K562 (cell line): ENCODE results near the gene MRPL38. TPM values are rescaled to one million over a fixed set of nuclear protein-coding genes. Genes with fewer than 3 reads are reported as not detected.

Experiments used
- CTBP1 ChIP-seq: fragments of 450-650 bp; IDR thresholded peaks from 2 replicates; pipeline ENCODE4 v1.6.1; 2016; ENCODE audit warnings: borderline replicate concordance
- HMGN3 ChIP-seq: IDR thresholded peaks from 2 replicates; pipeline ENCODE4 v1.6.1; 2011; ENCODE audit warnings: borderline replicate concordance, low read depth, mild to moderate bottlenecking, mixed read lengths, low read length; ENCODE audit not compliant: insufficient read length; ENCODE audit errors: extremely low read depth
- KDM5B ChIP-seq: fragments of 200-600 bp; sonication (generic); IDR thresholded peaks from 2 replicates; pipeline ENCODE4 v1.6.1; 2012; ENCODE audit warnings: low read depth, mild to moderate bottlenecking, moderate library complexity, low read length, control low read depth, inconsistent platforms; ENCODE audit not compliant: insufficient replicate concordance
- NCOA6 ChIP-seq: fragments of 450-650 bp; IDR thresholded peaks from 2 replicates; pipeline ENCODE4 v1.6.1; 2017; ENCODE audit warnings: mild to moderate bottlenecking
- NRF1 ChIP-seq, 2 experiments: fragments of 450-650 bp; IDR thresholded peaks in 1 of 2; conservative IDR thresholded peaks in 1 of 2; 2 replicates each; pipeline ENCODE4 v1.6.1; 2014; ENCODE audit warnings: mild to moderate bottlenecking in 2 of 2
- PBX2 ChIP-seq, 2 experiments: IDR thresholded peaks in 1 of 2; conservative IDR thresholded peaks in 1 of 2; 2 replicates each; pipeline ENCODE4 v1.6.1; 2016; ENCODE audit warnings: low read depth in 2 of 2, mild to moderate bottlenecking in 1 of 2, missing compliant biosample characterization in 1 of 2, missing genetic modification characterization in 1 of 2, moderate library complexity in 1 of 2
- PHF8 ChIP-seq: fragments of 200-600 bp; sonication (generic); IDR thresholded peaks from 2 replicates; pipeline ENCODE4 v1.6.1; 2012; ENCODE audit warnings: mixed run types, mild to moderate bottlenecking, inconsistent platforms, low read length, moderate library complexity, borderline replicate concordance
- SAFB2 ChIP-seq: fragments of 200-400 bp; formaldehyde crosslinking; IDR thresholded peaks from 2 replicates; pipeline ENCODE4 v1.6.1; 2018; ENCODE audit warnings: borderline replicate concordance, low read length, low read depth, moderate library complexity; ENCODE audit not compliant: severe bottlenecking
- TAF1 ChIP-seq: IDR thresholded peaks from 2 replicates; pipeline ENCODE4 v1.6.1; 2011; ENCODE audit warnings: mild to moderate bottlenecking, low read length, moderate library complexity; ENCODE audit not compliant: insufficient read depth, control insufficient read depth, severe bottlenecking; ENCODE audit errors: extremely low read depth
- VEZF1 ChIP-seq: fragments of 200-800 bp; sonication (Bioruptor generic); IDR thresholded peaks from 2 replicates; pipeline ENCODE4 v1.6.1; 2017; ENCODE audit warnings: missing genetic modification characterization, missing compliant biosample characterization
- ZBTB5 ChIP-seq: fragments of 450-650 bp; IDR thresholded peaks from 2 replicates; pipeline ENCODE4 v1.6.1; 2017; ENCODE audit warnings: antibody characterized with exemption
- ZFX ChIP-seq: sonication (generic); formaldehyde crosslinking; IDR thresholded peaks from 2 replicates; pipeline ENCODE4 v1.8.0; 2022; ENCODE audit warnings: mild to moderate bottlenecking, missing genetic modification reagents, moderate library complexity
- polyA plus RNA-seq, 8 experiments: library from polyadenylated mRNA; depleted of rRNA in 4 of 8; stranded (reverse) in 5 of 8; unstranded in 3 of 8; fragments of >200 nt; fragmentation: Nextera tagmentation in 2 of 8; fragmentation: Illumina TruSeq in 1 of 8; extraction: Ambion mirVana in 2 of 8; extraction: Trizol in 1 of 8; gene quantifications; 2 replicates each; pipeline versions ENCODE4 v1.2.1 to v1.2.3, GENCODE V29; 2011 to 2014; ENCODE audit warnings: inconsistent platforms in 1 of 8, missing spikeins in 1 of 8
- total RNA-seq, 7 experiments: library from RNA; depleted of rRNA in 6 of 7; stranded (reverse); fragments of >200 nt in 6 of 7; fragmentation: Illumina TruSeq in 2 of 7; extraction: Trizol in 2 of 7; gene quantifications; 2 replicates each; pipeline versions ENCODE4 v1.2.1 to v1.2.3, GENCODE V29; 2011 to 2021; ENCODE audit warnings: low replicate concordance in 1 of 7
- TF ChIP-seq, protein P1 (sequence below): sonication (generic); formaldehyde crosslinking; IDR thresholded peaks from 2 replicates; pipeline ENCODE4 v1.8.1; 2022; ENCODE audit warnings: missing genetic modification reagents

The MRPL38 gene
- total and polyA plus RNA-seq, 9 of the 15 experiments (the other 6 are each of a cell fraction or from before 2014, with no cell fraction given) = 4.5 to 154 (median 48.5) TPM

DNA sequence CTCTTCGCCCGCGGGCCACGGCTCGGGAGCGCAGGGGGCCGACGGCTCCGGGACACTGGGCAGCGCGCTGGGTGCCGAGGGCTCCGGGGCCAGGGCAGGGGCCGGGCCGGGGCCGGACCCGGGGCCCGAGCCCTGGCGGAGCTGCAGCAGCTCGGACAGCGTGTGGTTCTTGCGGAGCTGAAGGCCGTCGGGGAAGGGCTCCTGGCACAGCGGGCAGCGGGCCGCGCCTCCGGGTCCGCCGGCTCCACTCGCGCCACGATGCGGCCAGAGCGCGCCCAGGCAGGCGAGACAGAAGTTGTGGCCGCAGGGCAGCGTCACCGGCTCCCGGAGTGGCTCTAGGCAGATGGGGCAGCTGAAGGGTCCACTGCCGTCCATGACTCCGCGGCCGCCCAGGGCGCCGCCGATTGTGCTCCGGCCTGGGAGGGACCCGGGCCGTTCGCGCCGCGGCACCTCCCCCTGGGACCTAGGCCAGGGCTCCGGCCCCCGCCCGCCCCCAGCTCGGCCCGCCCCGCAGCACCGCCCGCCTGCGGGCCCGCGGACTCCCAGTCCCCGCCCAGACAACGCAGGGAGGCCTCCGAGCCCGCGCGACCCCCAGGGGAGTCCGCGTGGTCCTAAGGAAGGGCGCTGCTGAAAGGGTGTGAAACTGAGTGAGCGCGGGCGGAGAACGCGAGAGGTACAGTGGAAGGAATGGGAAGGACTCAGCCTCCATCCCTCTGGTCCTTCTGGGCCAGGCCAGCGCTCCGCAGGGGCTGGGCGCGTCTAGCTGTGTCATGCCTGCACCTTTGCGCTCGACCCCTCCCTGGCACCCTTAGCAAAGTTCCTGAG, 26.3 kb downstream of the MRPL38 start, which contains the start of gene TRIM47 (continued):
- TF ChIP-seq PBX2 (CRISPR knock-in tag; IDR thresholded peaks at IDR 0.05; ENCODE audit: low read depth) = no peak
- no peak for TF ChIP-seq PBX2 (tag; conservative IDR thresholded peaks at IDR 0.05; ENCODE audit: low read depth)
- TF ChIP-seq CTBP1 = peak; percentile 39; the same call in 1 of the 2 replicates
- peak; percentile 62 for TF ChIP-seq VEZF1 (CRISPR knock-in tag)
- TF ChIP-seq ZBTB5 = no peak
- TF ChIP-seq NRF1 (conservative IDR thresholded peaks at IDR 0.05 in 1 of 2, IDR thresholded peaks at IDR 0.05 in 1 of 2) = peak in 1 of 2 experiments; percentile 30; a peak in 1 of 4 replicates
- peak; percentile 19 for TF ChIP-seq HMGN3
- peak; percentile 12 for TF ChIP-seq TAF1
- peak; percentile 61; the same call in 1 of the 2 replicates for TF ChIP-seq PHF8
- TF ChIP-seq ZFX = peak; percentile 64
- peak; percentile 87 for TF ChIP-seq NCOA6
- TF ChIP-seq, protein P1, sequence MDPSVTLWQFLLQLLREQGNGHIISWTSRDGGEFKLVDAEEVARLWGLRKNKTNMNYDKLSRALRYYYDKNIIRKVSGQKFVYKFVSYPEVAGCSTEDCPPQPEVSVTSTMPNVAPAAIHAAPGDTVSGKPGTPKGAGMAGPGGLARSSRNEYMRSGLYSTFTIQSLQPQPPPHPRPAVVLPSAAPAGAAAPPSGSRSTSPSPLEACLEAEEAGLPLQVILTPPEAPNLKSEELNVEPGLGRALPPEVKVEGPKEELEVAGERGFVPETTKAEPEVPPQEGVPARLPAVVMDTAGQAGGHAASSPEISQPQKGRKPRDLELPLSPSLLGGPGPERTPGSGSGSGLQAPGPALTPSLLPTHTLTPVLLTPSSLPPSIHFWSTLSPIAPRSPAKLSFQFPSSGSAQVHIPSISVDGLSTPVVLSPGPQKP = no peak
- TF ChIP-seq KDM5B = peak; percentile 44
- no peak for TF ChIP-seq SAFB2
